Activated CD8-positive, alpha-beta memory T cell treated with anti-CD3 and anti-CD28 coated beads, Interleukin-2, amount 50 U/mL, for 1 hour (primary cell): ENCODE data around the gene GAR1.
"Not testable (repeated sequence)": the region's sequence is repeated elsewhere in the genome, so short reads cannot be mapped to it uniquely, and the experiment has no call there.

ENCODE experiments used
- DNase-seq: peaks from one replicate; pipeline ENCODE4 v3.0.0-alpha.2; 2020; ENCODE audit errors: extremely low read depth

The GAR1 gene

GRCh38 chr4:109846395-109847098 lies 31.0 kb downstream of the GAR1 start:
- DNase-seq: no peak

- DNase-seq: no peak
These were observed 32.4 kb downstream of the GAR1 start, which contains the start of gene LRIT3 for GRCh38 chr4:109847896-109848442. Gene LRIT3 (plus strand): TSS chr4:109848107. CDS start chr4:109848202, 95 bp downstream.

DNA sequence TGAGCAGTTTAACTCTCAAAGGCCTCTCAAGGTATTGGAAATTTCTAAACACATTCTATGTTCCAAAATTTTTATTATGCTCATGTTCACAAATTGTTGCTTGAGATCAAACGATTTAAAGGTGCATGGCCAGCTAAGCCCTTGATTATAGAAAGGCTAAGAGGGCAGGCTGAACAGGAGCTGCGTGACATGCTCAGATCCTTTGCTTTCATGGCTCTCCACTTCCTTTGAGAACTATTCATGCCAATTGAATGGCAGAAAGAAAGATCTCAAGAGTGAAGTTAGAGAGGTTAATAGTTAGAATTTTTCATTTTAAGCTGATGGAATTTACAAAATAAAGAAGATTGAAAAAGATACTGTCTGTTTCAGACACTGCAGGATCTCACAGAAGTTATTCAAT lies 32.9 kb downstream of the GAR1 start:
- no peak for DNase-seq

DNA sequence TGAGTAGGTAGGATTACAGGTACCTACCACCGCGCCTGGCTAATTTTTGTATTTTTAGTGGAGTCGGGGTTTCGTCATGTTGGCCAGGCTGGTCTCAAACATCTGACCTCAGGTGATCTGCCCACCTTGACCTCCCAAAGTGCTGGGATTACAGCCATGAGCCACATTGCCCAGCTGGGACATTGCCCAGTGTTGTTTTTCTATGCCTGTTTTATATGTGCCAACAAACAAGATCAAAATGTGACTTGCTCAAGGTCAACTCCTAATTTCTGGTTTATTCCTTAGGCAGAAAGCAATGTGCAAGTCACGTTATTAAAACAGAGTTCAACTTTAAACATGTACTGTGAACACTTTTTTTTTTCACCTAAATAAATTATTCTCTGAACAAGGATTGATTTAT lies 35.0 kb downstream of the GAR1 start:
- DNase-seq: no peak

GRCh38 chr4:109859426-109860300 lies 44.1 kb downstream of the GAR1 start:
- DNase-seq: not testable (repeated sequence)

DNA sequence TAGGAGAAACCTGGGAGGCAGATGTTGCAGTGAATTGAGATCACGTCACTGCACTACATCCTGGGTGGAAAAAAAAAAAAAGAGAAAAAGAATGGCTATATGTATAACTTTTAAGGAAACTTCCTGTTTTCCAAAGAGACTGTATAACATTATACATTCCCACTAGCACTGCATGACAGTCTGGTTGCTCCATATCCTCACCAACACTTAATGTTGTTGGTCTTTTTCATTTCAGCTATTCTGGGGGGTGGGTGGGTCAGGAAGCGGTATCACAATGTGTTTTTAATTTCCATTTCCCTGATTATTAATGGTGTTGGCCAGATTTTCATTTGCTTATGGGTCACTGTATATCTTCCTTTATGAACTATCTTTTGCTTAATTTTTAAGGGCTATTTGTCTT lies 45.7 kb downstream of the GAR1 start:
- no peak for DNase-seq

DNA sequence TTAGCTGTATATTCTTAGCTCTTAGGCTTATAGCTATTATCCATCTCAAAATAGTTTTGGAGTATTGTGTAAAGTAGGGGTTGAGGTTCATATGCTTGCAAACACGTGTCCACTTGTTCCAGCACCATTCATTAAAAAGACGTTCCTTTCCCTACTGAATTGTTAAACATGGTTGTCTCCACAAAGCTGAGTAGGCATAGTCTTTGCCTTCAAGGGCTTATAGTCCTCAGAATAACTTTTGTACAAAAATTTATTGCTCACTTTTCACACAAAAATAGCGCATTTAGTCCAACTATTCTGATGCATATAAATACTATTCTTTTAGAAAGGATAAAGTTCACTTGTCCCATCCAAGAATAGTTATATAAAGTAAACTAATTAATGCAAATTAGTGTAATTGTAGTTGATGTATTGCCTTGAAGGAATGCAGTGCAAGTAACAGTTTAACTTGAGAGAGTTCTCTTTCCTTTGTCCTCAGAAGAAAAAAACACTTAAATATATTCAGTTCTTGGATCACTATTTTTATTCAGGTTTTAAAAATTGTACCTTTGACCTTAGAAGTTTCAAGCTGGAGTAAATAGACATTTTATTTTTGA lies 46.5 kb downstream of the GAR1 start:
- DNase-seq: no peak

GRCh38 chr4:109864134-109864533 lies 48.6 kb downstream of the GAR1 start:
- no peak for DNase-seq

DNA sequence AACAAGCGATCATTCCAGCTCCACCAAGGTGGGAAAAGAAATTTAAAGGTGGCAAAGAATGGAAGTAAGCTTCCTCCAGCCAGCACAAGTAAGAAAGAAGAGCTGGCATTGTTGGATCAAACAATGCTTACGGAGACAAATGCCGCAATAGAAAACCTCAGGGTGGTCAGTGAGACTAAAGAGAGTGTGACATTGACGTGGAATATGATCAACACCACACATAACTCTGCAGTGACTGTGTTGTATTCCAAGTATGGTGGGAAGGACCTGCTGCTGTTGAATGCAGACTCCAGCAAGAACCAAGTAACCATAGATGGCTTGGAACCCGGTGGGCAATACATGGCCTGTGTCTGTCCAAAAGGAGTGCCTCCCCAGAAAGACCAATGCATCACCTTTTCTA lies 54.5 kb downstream of the GAR1 start:
- DNase-seq: no peak

DNA sequence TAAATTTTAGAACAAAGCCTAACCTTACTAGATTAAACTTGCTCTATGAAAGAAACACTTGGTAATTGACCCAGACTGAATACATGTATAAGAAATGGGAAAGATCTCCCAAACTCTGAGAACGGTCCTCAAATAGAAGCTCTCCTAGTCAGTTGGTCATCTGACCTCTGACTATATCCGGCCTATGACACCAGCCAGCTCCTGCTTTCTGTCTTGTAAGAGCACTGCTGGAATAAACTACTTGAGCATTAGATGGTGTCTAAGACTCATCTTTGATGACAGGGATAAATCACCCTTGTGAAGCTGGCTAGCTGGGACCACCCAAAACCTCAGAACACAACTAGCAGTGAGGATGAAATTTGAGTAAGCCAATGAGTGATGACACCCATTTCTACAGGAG lies 56.5 kb downstream of the GAR1 start:
- DNase-seq: no peak

- no peak for DNase-seq
These were observed 57.5 kb downstream of the GAR1 start for GRCh38 chr4:109872950-109873656.

GRCh38 chr4:109873791-109874514 lies 58.4 kb downstream of the GAR1 start:
- DNase-seq: no peak
